Retinal pigment epithelial cell (primary cell): Measurements from ENCODE around the gene MED13.

Experiments used
- DNase-seq: peaks from one replicate; pipeline ENCODE4 v3.0.0-alpha.2; 2010; ENCODE audit warnings: low read depth
- H3K4me3 ChIP-seq: 2 replicates; pipeline ENCODE4 v1.5.1; 2011; ENCODE audit warnings: mild to moderate bottlenecking, low read length, control low read depth, moderate library complexity
- CTCF ChIP-seq: conservative IDR thresholded peaks from 2 replicates; pipeline ENCODE4 v1.5.1; 2011; ENCODE audit warnings: low read depth, low read length, control low read depth, inconsistent platforms

The MED13 gene

GRCh38 chr17:62105861-62106260, 40.8 kb upstream of the MED13 start:
- TF ChIP-seq CTCF: no peak
- DNase-seq: no peak
- no peak overlapping the region for H3K4me3 ChIP-seq

DNA sequence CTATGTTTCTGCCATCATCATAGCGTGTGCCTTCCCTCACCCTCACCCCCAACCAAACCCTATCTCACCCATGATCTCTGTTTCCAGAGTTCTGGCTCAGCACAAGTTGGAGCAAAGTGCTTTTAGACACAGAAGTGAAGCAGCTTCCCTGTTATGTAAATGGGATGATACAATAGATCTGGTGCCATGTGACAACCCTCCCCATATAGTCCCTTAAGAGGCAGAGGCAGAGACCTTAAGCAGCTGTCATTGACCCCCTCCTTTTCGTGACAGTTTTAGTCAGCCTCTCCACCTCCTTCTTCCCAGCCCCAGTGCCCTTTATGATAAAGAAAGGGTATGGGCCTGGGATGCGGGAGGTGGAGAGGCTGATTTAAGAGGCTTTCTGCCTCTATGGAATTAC, 40.3 kb upstream of the MED13 start:
- H3K4me3 ChIP-seq: no peak overlapping the region
- DNase-seq: no peak
- no peak for TF ChIP-seq CTCF

DNA sequence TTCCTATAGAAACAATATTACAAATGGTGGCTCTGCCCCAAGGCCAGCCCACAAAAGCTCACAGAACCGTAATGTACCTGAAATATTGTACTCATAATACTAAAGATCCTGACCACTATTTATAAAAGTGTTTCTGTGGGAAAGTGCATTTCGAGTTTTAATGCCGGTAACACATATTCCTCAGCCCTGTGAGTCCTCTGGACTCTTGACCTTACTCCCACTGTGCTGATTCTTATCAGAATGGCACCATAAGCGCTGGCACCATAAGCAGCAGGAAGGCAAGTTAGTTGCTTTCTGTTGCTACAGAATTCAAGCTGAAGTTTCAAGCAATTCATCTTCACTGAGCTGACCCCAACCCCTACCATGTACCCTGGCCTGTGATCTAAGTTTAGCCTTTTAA, 36.4 kb upstream of the MED13 start:
- TF ChIP-seq CTCF: no peak
- DNase-seq: no peak
- H3K4me3 ChIP-seq: no peak overlapping the region

GRCh38 chr17:62101090-62101489, 36.0 kb upstream of the MED13 start:
- peak; percentile 17 for TF ChIP-seq CTCF
- DNase-seq: peak; percentile 56
- no peak overlapping the region for H3K4me3 ChIP-seq

DNA sequence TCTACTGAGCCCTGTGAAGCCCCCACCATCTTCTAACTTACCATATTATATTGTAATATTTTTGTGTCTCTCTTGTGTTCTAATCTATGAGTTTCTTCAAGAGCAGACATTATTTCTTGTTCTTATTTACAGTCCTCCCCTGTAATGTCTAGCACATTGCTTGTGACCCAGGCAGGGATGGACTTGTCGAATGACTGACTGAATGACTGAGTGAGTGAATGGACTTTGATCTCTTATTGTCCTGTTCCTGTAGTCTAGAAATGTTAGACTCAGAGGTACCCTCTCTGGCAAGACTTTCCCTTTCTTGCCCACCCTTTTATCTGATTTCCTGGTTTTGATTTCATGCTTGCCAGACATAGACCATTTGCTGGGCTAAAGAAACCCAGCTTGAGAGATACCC, 35.0 kb upstream of the MED13 start:
- H3K4me3 ChIP-seq: no peak overlapping the region
- TF ChIP-seq CTCF: no peak
- DNase-seq: no peak

- no peak overlapping the region for H3K4me3 ChIP-seq
- no peak for TF ChIP-seq CTCF
- DNase-seq: no peak
Observed at GRCh38 chr17:62099532-62099931, 34.5 kb upstream of the MED13 start.

GRCh38 chr17:62098623-62099231, 33.6 kb upstream of the MED13 start:
- H3K4me3 ChIP-seq: no peak overlapping the region
- TF ChIP-seq CTCF: no peak
- DNase-seq: no peak
